H1 (cell line): ENCODE results near the gene MS4A7. TPM values are rescaled to one million over a fixed set of nuclear protein-coding genes. Genes with fewer than 3 reads are reported as not detected.

Experiments
- CTCF ChIA-PET: fragments of 300-600 bp; sonication (Branson Sonifier 250); formaldehyde crosslinking; loops from one replicate; lab custom pipeline; 2021; ENCODE audit not compliant: partially characterized antibody; lab: Charles Lee
- POLR2A ChIA-PET: fragments of 300-600 bp; sonication (Branson Sonifier 250); formaldehyde crosslinking; loops from one replicate; lab custom pipeline; 2021; ENCODE audit warnings: inconsistent platforms; ENCODE audit not compliant: partially characterized antibody; lab: Charles Lee
- DNase-seq, 2 experiments: peaks; one replicate each; pipeline versions ENCODE4 v3.0.0 to v3.0.0-alpha.2; 2010 to 2022; ENCODE audit warnings: low spot score in 2 of 2, low read depth in 1 of 2, mixed read lengths in 1 of 2
- FAIRE-seq: peaks from 2 replicates; lab custom pipeline; 2011; peaks lifted over from hg19 to GRCh38; lab: Jason Lieb, UNC
- H2AFZ ChIP-seq: 2 replicates; pipeline ENCODE4 v1.8.1; 2012; ENCODE audit warnings: low read length, inconsistent platforms
- H2AK5ac ChIP-seq: 2 replicates; pipeline ENCODE4 v1.6.1; 2013; ENCODE audit warnings: low read depth, low read length
- H2BK120ac ChIP-seq: replicated peaks from 2 replicates; pipeline ENCODE3; 2013; ENCODE audit warnings: low read depth, low read length, inconsistent platforms
- H2BK12ac ChIP-seq: 2 replicates; pipeline ENCODE4 v1.6.1; 2013; ENCODE audit warnings: low read depth, low read length
- H2BK15ac ChIP-seq: 2 replicates; pipeline ENCODE4 v1.6.1; 2013; ENCODE audit warnings: low read length
- H2BK20ac ChIP-seq: 2 replicates; pipeline ENCODE4 v1.6.1; 2013; ENCODE audit warnings: low read length
- H2BK5ac ChIP-seq: 2 replicates; pipeline ENCODE4 v1.6.1; 2013; ENCODE audit warnings: low read depth, low read length
- H3K14ac ChIP-seq: 2 replicates; pipeline ENCODE4 v1.6.1; 2013; ENCODE audit warnings: inconsistent platforms; ENCODE audit not compliant: insufficient read length
- H3K18ac ChIP-seq: 2 replicates; pipeline ENCODE4 v1.6.1; 2013; ENCODE audit warnings: low read length; ENCODE audit errors: extremely low read depth
- H3K23ac ChIP-seq: 2 replicates; pipeline ENCODE4 v1.6.1; 2013; ENCODE audit warnings: inconsistent platforms; ENCODE audit not compliant: insufficient read length
- H3K23me2 ChIP-seq: 2 replicates; pipeline ENCODE4 v1.6.1; 2013; ENCODE audit warnings: low read depth, low read length
- H3K27ac ChIP-seq: 2 replicates; pipeline ENCODE4 v1.6.1; 2011; ENCODE audit warnings: low read depth, low read length, inconsistent platforms
- H3K27me3 ChIP-seq, 4 experiments: replicated peaks in 1 of 4; 1 replicate in 1 of 4; 2 replicates in 3 of 4; pipeline versions ENCODE4 v1.6.1 to v1.8.1; 2011 to 2013; ENCODE audit warnings: low read length in 3 of 4, mild to moderate bottlenecking in 3 of 4, inconsistent platforms in 2 of 4, mixed read lengths in 2 of 4, moderate library complexity in 1 of 4; ENCODE audit not compliant: control insufficient read depth in 3 of 4, insufficient read depth in 3 of 4; ENCODE audit errors: extremely low read depth in 1 of 4
- H3K36me3 ChIP-seq, 4 experiments: 2 replicates each; pipeline versions ENCODE4 v1.6.1 to v1.8.1; 2011 to 2013; ENCODE audit warnings: mild to moderate bottlenecking in 4 of 4, low read length in 3 of 4, moderate library complexity in 2 of 4, control low read depth in 1 of 4, inconsistent platforms in 1 of 4; ENCODE audit not compliant: insufficient read depth in 4 of 4, control insufficient read depth in 2 of 4
- H3K4ac ChIP-seq: replicated peaks from 2 replicates; pipeline ENCODE3; 2013; ENCODE audit warnings: low read length, low read depth, mixed read lengths, inconsistent platforms; ENCODE audit not compliant: insufficient read length
- H3K4me1 ChIP-seq, 4 experiments: replicated peaks in 1 of 4; 1 replicate in 1 of 4; 2 replicates in 3 of 4; pipeline versions ENCODE4 v1.6.1 to v1.8.1; 2011 to 2013; ENCODE audit warnings: low read length in 3 of 4, inconsistent platforms in 2 of 4, mixed read lengths in 1 of 4; ENCODE audit not compliant: insufficient read depth in 4 of 4, control insufficient read depth in 3 of 4
- H3K4me2 ChIP-seq, 2 experiments: 2 replicates each; pipeline versions ENCODE4 v1.6.1 to v1.8.1; 2011 to 2013; ENCODE audit warnings: low read depth in 2 of 2, low read length in 2 of 2, control low read depth in 1 of 2, inconsistent platforms in 1 of 2, mild to moderate bottlenecking in 1 of 2; ENCODE audit not compliant: insufficient read depth in 1 of 2
- H3K4me3 ChIP-seq, 4 experiments: fragments of 200-600, 300-600 bp in 1 of 4; sonication (generic), shearing (Covaris generic), sonication (Bioruptor Twin) in 1 of 4; 2 replicates each; pipeline versions ENCODE4 v1.5.1 to v1.8.1; 2011 to 2016; ENCODE audit warnings: low read length in 4 of 4, low read depth in 3 of 4, control low read depth in 2 of 4, inconsistent platforms in 2 of 4, mild to moderate bottlenecking in 2 of 4, mixed read lengths in 1 of 4, moderate library complexity in 1 of 4; ENCODE audit not compliant: insufficient read depth in 2 of 4; ENCODE audit errors: extremely low read depth in 1 of 4
- H3K56ac ChIP-seq: replicated peaks from 2 replicates; pipeline ENCODE3; 2013; ENCODE audit warnings: low read depth, mild to moderate bottlenecking, mixed read lengths, low read length, inconsistent platforms; ENCODE audit not compliant: insufficient read length
- H3K79me1 ChIP-seq: 2 replicates; pipeline ENCODE4 v1.6.1; 2013; ENCODE audit warnings: low read depth, low read length, control low read depth
- H3K79me2 ChIP-seq, 2 experiments: 2 replicates each; pipeline versions ENCODE4 v1.6.1 to v1.8.1; 2012 to 2013; ENCODE audit warnings: low read length in 2 of 2, mild to moderate bottlenecking in 2 of 2, inconsistent platforms in 1 of 2; ENCODE audit not compliant: insufficient read depth in 2 of 2, control insufficient read depth in 1 of 2
- H3K9ac ChIP-seq, 4 experiments: replicated peaks in 1 of 4; 1 replicate in 1 of 4; 2 replicates in 3 of 4; pipeline versions ENCODE4 v1.6.1 to v1.8.1; 2011 to 2013; ENCODE audit warnings: low read depth in 3 of 4, low read length in 3 of 4, control low read depth in 2 of 4, mild to moderate bottlenecking in 2 of 4, moderate library complexity in 2 of 4, inconsistent platforms in 1 of 4; ENCODE audit errors: extremely low read depth in 1 of 4
- H3K9me3 ChIP-seq, 2 experiments: 2 replicates each; pipeline versions ENCODE4 v1.6.1 to v1.8.1; 2012 to 2013; ENCODE audit warnings: mild to moderate bottlenecking in 2 of 2, moderate library complexity in 2 of 2, control low read depth in 1 of 2, inconsistent platforms in 1 of 2, low read depth in 1 of 2, low read length in 1 of 2, mixed read lengths in 1 of 2; ENCODE audit not compliant: insufficient read depth in 2 of 2
- H4K20me1 ChIP-seq, 2 experiments: replicated peaks in 1 of 2; 2 replicates each; pipeline versions ENCODE3 to v1.8.1; 2011 to 2013; ENCODE audit warnings: inconsistent platforms in 2 of 2, low read length in 2 of 2, mild to moderate bottlenecking in 1 of 2; ENCODE audit not compliant: insufficient read depth in 2 of 2, control insufficient read depth in 1 of 2
- H4K5ac ChIP-seq: 2 replicates; pipeline ENCODE4 v1.6.1; 2013; ENCODE audit warnings: low read length, low read depth, mixed read lengths, inconsistent platforms; ENCODE audit not compliant: insufficient read length
- H4K8ac ChIP-seq: 2 replicates; pipeline ENCODE4 v1.8.0; 2013; ENCODE audit warnings: mild to moderate bottlenecking, moderate library complexity, low read length, inconsistent platforms; ENCODE audit not compliant: insufficient read depth; ENCODE audit errors: extremely low read depth
- H4K91ac ChIP-seq: replicated peaks from 2 replicates; pipeline ENCODE3; 2013; ENCODE audit warnings: low read length, mixed read lengths, inconsistent platforms; ENCODE audit not compliant: insufficient read length
- ASH2L ChIP-seq: fragments of 200-600, 300-600 bp; sonication (generic); IDR thresholded peaks from one replicate; pipeline ENCODE4 v1.7.1; 2017; ENCODE audit warnings: low read length
- BCL11A ChIP-seq, 2 experiments: IDR thresholded peaks; one replicate each; pipeline ENCODE4 v1.6.1; 2011; ENCODE audit warnings: low read depth in 2 of 2, low read length in 2 of 2, mild to moderate bottlenecking in 2 of 2
- BRCA1 ChIP-seq: IDR thresholded peaks from 2 replicates; pipeline ENCODE4 v1.6.1; 2012; ENCODE audit warnings: low read depth, low read length, improper control_type of control experiment
- CBX5 ChIP-seq: fragments of 300-800, 300-1000 bp; sonication (generic); IDR thresholded peaks from 2 replicates; pipeline ENCODE4 v1.7.1; 2016; ENCODE audit warnings: antibody characterized with exemption, low read length, low read depth
- E2F6 ChIP-seq: IDR thresholded peaks from 2 replicates; pipeline ENCODE4 v1.6.1; 2012; ENCODE audit warnings: inconsistent platforms
- EGR1 ChIP-seq: IDR thresholded peaks from 2 replicates; pipeline ENCODE4 v1.6.1; 2011; ENCODE audit warnings: low read depth, low read length, borderline replicate concordance
- FOSL1 ChIP-seq: IDR thresholded peaks from 2 replicates; pipeline ENCODE4 v1.6.1; 2011; ENCODE audit warnings: mild to moderate bottlenecking, low read depth, low read length, moderate library complexity; ENCODE audit not compliant: insufficient read depth
- HDAC6 ChIP-seq: IDR thresholded peaks from one replicate; pipeline ENCODE4 v1.7.1; 2012; ENCODE audit warnings: low read depth, mild to moderate bottlenecking, inconsistent platforms, low read length, moderate library complexity
- JUND ChIP-seq: IDR thresholded peaks from 2 replicates; pipeline ENCODE4 v1.6.1; 2011; ENCODE audit warnings: mild to moderate bottlenecking, improper control_type of control experiment, low read length
- NRF1 ChIP-seq: IDR thresholded peaks from 2 replicates; pipeline ENCODE4 v1.6.1; 2011; ENCODE audit warnings: mild to moderate bottlenecking, low read depth, low read length, improper control_type of control experiment
- POLR2AphosphoS5 ChIP-seq: IDR thresholded peaks from 2 replicates; pipeline ENCODE4 v1.6.1; 2011; ENCODE audit warnings: low read depth, low read length
- POU5F1 ChIP-seq: IDR thresholded peaks from 2 replicates; pipeline ENCODE4 v1.6.1; 2011; ENCODE audit warnings: low read depth, mild to moderate bottlenecking, low read length, moderate library complexity
- RAD21 ChIP-seq, 2 experiments: IDR thresholded peaks in 1 of 2; conservative IDR thresholded peaks in 1 of 2; 2 replicates each; pipeline ENCODE4 v1.6.1; 2011; ENCODE audit warnings: low read depth in 2 of 2, low read length in 2 of 2, improper control_type of control experiment in 1 of 2, inconsistent platforms in 1 of 2, mild to moderate bottlenecking in 1 of 2, moderate library complexity in 1 of 2
- RFX5 ChIP-seq: IDR thresholded peaks from 2 replicates; pipeline ENCODE4 v1.6.1; 2011; ENCODE audit warnings: low read depth, low read length, improper control_type of control experiment, borderline replicate concordance
- WGBS, 2 experiments: shearing (Covaris generic) in 1 of 2; methylation state at CpG; one replicate each; pipeline versions ENCODE4 v1.1.6 to v1.1.7; 2013 to 2015; ENCODE audit warnings: low lambda C conversion rate in 2 of 2, mixed read lengths in 2 of 2, inconsistent platforms in 1 of 2, low coverage in 1 of 2, missing lambda C conversion rate in 1 of 2; ENCODE audit not compliant: insufficient replicate concordance in 2 of 2, insufficient coverage in 1 of 2, insufficient read length in 1 of 2; ENCODE audit errors: extremely low coverage in 1 of 2, missing lambda C conversion rate in 1 of 2; 5-methylcytosine and 5-hydroxymethylcytosine counted together
- polyA plus RNA-seq, 7 experiments: library from polyadenylated mRNA; depleted of rRNA in 3 of 7; stranded (reverse) in 5 of 7; unstranded in 2 of 7; fragments of >200 nt in 5 of 7; fragments of 200-250 nt in 2 of 7; gene quantifications; 1 replicate in 5 of 7; 2 replicates in 1 of 7; 4 replicates in 1 of 7; pipeline versions ENCODE4 v1.2.1 to v1.2.3, GENCODE V29; 2011 to 2013; ENCODE audit warnings: missing spikeins in 2 of 7, mixed read lengths in 2 of 7
- total RNA-seq: library from RNA; stranded (reverse); fragmentation: NEBNext Ultra II Directional; extraction: Animal tissue kit (Norgen Biotek cat#: 25700); gene quantifications from 2 replicates; pipeline ENCODE4 v1.2.1, GENCODE V29; 2021

The MS4A7 gene
- total and polyA plus RNA-seq, 2 of the 8 experiments (the other 6 are each of a cell fraction or from before 2014, with no cell fraction given): not detected

GRCh38 chr11:60338053-60338452 lies 40.3 kb upstream of the MS4A7 start:
- Histone ChIP-seq H4K8ac (no peak overlapping the region), H2BK20ac (no peak overlapping the region), H3K4me2 (no peak overlapping the region), H3K36me3 (no peaks in the 10 kb centered on the region), H3K9ac (no peak overlapping the region), H2BK5ac (no peak overlapping the region), H3K14ac (no peak overlapping the region), H4K5ac (no peak overlapping the region), H3K4me1 (peaks cover 0 to 4% (median 0%) of the 10 kb centered on the region in 4 experiments; a peak in 3 of 7 replicates), H2AK5ac (no peak overlapping the region), H3K79me2 (no peaks in the 10 kb centered on the region), H3K9me3 (no peaks in the 10 kb centered on the region), H2BK120ac (no peak overlapping the region), H3K4me3 (no peak overlapping the region), H3K4ac (no peak overlapping the region), H3K27me3 (no peaks in the 10 kb centered on the region), H3K27ac (no peak overlapping the region), H2AFZ (no peak overlapping the region), H2BK12ac (no peak overlapping the region), H3K18ac (no peak overlapping the region), H2BK15ac (no peak overlapping the region), H3K79me1 (no peaks in the 10 kb centered on the region), H4K91ac (no peak overlapping the region), H4K20me1 (no peaks in the 10 kb centered on the region), H3K23me2 (no peaks in the 10 kb centered on the region), H3K56ac (no peak overlapping the region), H3K23ac (no peak overlapping the region)
- ChIA-PET CTCF (no interaction called here), POLR2A (no interaction called here)
- FAIRE-seq (no peak), DNase-seq (no peak)
- WGBS, 2 experiments: 94% methylated on average over 2 of the region's 2 CpGs; no CpG with 5 or more reads in 1 of the 2 experiments
- TF ChIP-seq RAD21 (IDR thresholded peaks at IDR 0.05 in 1 of 2, conservative IDR thresholded peaks at IDR 0.05 in 1 of 2; ENCODE audit: low read depth in 2 of 2, low read length in 2 of 2) (no peak), E2F6 (no peak), FOSL1 (no peak), BCL11A (IDR thresholded peaks at IDR 0.05; ENCODE audit: low read depth in 2 of 2, low read length in 2 of 2) (no peak), JUND (no peak), CBX5 (no peak), EGR1 (no peak), HDAC6 (no peak), POU5F1 (no peak), RFX5 (no peak), BRCA1 (no peak), NRF1 (no peak), POLR2AphosphoS5 (no peak), ASH2L (no peak)
